Activated naive CD4-positive, alpha-beta T cell treated with Interleukin-2 at 50 U/mL for 16 hours (primary cell): ENCODE measurements around the gene PUS1.
"Not testable (repeated sequence)": the region's sequence is repeated elsewhere in the genome, so short reads cannot be mapped to it uniquely, and the experiment has no call there.

Source experiments
- DNase-seq: peaks from one replicate; pipeline ENCODE4 v3.0.0-alpha.2; 2020

The PUS1 gene

DNA sequence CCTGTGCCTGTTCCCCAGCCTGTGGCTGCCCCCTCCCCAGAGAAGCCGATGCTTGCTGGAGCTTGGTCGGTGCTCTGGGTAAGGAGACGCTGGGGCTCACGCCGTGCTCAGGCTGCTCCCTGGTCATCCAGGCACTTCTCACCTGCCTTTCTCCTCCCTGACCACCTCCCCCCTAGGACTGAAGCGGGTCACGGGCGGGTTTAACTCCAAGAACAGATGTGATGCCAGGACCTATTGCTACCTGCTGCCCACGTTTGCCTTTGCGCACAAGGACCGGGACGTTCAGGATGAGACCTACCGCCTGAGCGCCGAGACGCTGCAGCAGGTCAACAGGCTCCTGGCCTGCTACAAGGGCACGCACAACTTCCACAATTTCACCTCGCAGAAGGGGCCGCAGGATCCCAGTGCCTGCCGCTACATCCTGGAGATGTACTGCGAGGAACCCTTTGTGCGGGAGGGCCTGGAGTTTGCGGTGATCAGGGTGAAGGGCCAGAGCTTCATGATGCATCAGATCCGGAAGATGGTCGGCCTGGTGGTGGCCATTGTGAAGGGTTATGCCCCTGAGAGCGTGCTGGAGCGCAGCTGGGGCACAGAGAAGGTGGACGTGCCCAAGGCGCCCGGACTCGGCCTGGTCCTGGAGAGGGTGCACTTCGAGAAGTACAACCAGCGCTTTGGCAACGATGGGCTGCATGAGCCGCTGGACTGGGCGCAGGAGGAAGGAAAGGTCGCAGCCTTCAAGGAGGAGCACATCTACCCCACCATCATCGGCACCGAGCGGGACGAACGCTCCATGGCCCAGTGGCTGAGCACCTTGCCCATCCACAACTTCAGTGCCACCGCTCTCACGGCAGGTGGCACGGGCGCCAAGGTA lies 12.3 kb downstream of the PUS1 start:
- DNase-seq, result no peak

DNA sequence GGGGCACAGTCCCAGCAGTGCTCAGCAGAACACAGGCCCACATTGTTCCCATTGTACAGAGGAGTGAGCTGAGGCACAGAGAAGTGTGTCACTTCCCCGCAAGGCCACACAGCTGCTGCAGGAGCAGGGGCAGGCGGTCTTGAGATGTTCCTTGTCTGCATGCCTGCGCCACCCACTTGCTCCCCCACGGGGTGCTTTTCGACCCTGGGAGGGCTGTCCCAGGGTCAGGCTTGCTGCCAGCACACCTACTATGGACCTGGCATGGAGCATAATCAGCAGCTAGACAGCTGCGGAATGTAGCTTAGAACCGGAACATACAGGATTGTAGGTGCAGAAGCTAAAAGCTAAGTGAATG lies 12.9 kb downstream of the PUS1 start:
- no peak for DNase-seq

DNA sequence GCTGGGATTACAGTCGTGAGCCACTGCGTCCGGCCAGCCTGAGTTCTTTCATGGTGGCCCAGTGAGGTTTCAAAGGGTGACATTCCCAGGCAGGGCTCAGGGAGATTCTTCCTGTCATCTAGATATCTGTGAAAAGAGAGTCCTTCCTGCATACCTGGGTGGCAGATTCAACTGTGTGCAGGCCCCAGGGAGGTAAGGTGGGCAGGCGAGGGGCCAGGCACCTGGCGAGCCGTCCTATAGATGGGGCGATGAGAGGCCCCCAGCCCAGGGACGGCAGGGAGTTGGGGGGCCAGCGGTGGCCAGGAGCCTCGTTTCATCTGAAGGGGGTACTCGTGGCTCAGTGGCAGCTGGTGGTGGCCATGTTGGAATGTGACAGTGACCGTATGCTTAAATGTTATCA lies 13.6 kb downstream of the PUS1 start:
- DNase-seq, result no peak

DNA sequence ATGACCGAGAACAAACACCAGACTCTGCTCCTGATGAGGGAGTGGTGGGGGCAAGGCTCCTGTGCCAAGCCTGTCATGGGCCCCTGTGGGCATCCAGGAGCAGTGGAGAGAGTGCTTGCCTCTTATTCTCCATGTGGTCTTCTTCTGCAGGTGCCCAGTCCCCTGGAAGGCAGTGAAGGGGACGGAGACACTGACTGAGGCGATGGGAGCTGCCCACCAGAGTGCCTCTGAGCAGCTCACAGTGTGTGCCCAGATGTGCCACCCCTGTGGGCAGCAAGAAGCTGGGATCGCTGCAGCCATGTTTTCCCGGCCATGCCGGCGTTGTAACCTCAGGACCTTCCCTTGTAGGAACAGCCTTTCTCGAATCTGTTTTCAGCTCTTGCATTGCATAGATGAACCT lies 14.3 kb downstream of the PUS1 start:
- DNase-seq, result no peak

DNA sequence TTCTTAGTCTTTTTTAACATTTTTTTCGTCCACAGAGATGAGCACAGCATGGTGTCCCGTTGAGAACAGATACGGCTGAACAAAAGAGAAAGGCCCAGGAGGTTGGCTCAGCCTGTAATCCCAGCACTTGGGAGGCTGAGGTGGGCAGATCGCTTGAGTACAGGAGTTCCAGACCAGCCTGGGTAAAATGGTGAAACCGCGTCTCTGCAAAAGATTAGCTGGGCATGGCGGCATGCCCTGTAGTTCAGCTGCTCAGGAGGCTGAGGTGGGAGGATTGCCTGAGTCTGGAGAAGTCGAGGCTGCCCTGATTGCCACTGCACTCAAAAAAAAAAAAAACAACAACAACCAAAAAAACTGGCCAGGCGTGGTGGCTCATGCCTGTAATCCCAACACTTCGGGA lies 14.8 kb downstream of the PUS1 start:
- DNase-seq, result no peak

DNA sequence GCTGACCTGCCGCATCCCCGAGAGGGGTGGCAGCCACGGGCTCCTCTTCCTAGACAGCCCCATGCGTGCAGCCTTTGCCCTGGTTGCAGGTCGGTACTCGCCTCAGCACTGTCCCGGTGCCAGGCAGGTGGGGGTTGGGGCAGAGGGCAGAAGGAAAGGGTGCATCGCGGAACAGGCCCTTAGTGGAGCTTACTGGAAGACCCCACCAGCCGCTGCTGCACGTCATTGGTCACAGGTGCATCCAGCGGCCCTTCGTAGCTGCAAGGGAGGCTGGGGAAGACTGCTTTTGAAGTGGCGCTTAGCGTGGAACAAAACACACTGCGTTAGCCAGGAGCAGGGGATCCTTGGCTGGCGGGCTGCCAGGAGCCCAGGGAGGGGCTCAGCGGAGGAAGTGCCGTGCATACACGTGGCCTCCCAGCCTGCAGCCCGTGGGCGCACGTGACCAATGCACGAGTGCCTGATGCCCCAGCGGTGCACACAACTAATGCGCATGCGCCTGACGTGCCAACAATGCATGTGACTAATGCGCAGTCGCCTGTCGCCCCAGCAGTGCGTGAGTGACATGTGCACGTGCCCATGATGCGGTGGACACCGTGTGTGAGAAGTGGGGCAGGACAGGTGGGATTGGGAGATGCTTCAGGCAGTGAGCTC lies 15.7 kb downstream of the PUS1 start:
- no peak for DNase-seq

DNA sequence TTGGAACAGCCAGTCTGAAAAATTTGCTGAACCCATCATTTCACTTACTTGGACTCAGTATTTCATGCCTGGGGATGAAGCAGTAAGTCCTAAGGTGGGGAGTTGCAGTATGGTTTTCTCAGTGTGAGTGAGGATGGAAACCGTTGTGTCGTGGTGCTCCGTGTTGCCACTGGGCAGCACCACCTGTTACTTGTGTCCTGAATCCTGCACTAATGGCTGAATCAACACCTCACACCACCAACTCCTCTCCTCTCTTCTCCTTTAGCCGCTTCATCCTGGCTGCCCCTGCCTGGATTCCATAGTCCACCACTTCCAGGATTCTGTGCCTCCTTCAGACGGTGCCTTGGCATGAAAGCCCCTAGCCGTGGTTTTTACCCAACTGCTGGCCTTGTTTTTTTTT lies 17.7 kb downstream of the PUS1 start:
- DNase-seq, result no peak

DNA sequence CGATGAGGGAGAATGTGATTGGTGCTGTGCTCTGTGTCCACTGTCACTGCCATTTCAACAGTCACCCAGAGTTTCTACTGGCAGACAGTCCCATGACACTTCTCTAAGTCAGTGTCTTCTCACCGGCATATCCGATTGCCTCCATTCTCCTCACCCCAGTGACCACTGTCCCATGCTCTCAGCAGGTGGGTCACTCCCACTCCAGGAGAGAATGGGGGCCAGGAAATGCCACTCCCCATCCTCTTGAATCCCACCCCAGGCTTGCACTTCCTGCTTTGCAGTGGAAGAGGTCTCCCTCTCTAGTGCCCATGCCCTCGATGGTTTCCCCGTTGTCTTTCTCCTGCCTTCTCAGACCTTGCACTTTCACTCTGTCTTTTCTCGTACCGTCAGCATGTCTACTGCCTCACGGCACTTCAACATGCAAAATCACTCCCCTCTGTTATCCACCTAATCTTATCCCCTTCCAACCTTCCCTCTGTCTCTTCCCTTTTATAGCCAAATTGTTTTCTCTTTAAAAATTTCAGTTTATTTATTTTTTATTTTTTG lies 18.5 kb downstream of the PUS1 start:
- no peak for DNase-seq

DNA sequence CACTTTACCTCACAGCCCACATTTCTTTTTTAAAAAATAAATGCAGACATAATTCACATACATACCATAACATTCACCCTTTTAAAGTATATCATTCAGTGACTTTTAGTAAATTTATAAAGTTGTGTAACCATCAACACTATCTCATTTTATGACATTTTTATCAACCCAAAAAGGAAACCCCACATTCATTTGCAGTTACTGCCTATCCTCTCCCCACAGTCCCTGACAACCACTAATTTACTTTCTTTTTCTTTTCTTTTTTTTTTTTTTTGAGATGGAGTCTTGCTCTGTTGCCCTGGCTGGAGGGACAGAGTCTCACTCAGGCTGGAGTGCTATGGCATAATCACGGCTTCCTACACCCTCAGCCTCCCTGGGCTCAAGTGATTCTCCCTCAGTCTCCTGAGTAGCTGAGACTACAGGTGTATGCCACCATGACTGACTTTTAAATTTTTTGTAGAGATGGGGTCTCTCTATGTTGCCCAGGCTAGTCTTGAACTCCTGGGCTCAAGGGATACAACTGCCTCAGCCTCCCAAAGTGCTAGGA lies 19.2 kb downstream of the PUS1 start:
- no peak for DNase-seq

DNA sequence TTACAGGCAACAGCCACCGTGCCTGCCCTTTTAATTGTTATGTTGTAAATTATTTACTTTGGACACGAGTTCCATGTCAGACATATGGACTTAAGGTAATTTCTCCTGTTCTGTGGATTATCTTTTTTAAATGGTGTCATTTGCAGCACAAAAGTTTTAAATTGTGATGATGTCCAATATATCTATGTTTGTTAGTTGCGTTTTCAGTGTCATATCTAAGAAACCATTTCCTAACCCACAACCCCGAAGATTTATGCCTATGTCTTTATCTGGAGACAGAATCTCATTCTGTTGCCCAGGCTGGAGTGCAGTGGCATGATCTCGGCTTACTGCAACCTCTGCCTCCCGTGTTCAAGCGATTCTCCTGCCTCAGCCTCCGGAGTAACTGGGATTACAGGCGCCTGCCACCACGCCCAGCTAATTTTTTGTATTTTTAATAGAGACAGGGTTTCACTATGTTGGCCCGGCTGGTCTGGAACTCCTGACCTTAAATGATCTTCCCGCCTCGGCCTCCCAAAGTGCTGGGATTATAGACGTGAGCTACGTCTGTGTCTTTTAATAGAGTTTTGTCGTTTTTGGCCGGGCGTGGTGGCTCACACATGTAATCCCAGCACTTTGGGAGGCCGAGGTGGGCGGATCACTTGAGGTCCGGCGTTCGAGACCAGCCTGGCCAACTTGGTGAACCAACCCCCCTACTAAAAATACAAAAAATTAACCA lies 19.8 kb downstream of the PUS1 start:
- not testable (repeated sequence) for DNase-seq

DNA sequence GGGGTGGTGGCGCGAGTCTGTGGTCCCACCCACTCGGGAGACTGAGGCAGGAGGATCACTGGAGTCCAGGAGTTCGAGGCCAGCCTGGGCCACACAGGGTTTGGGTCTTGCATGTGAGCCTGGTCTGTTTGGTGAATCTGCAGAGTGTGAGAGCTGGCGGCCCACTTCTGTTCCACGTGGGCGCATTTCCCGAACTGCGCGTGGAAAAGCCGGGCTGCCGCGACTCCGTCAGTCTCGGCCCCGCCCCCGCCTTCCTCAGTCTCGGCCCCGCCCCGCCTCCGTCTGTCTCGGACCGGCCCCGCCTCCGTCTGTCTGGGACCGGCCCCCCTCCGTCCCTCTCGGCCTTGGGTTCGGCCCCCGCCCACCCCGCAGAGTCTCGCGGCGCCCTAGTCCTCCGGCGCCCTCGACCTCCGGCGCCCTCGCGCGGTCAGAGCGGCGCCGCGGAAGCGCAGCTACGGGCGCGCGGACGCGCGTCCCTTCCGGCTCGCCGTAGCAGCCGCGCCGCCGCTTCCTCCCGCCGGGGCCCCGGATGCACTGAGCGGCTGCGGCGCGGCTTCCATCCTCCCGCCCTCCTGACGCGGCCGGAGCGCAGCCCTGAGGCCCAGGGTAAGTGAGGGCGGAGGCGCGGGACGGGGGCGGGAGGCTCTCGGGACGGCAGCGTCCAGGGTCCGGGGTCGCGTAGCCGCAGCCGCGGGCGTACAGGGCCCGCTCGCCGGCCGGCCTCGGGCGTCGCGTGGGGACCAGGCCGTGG lies 20.5 kb downstream of the PUS1 start, which contains the start of gene EP400:
TSS of gene EP400 (plus strand) at position 512 of the 751 bp plus-strand sequence. CDS start 10,678 bp downstream, outside the sequence.
- DNase-seq, result peak; percentile 94

DNA sequence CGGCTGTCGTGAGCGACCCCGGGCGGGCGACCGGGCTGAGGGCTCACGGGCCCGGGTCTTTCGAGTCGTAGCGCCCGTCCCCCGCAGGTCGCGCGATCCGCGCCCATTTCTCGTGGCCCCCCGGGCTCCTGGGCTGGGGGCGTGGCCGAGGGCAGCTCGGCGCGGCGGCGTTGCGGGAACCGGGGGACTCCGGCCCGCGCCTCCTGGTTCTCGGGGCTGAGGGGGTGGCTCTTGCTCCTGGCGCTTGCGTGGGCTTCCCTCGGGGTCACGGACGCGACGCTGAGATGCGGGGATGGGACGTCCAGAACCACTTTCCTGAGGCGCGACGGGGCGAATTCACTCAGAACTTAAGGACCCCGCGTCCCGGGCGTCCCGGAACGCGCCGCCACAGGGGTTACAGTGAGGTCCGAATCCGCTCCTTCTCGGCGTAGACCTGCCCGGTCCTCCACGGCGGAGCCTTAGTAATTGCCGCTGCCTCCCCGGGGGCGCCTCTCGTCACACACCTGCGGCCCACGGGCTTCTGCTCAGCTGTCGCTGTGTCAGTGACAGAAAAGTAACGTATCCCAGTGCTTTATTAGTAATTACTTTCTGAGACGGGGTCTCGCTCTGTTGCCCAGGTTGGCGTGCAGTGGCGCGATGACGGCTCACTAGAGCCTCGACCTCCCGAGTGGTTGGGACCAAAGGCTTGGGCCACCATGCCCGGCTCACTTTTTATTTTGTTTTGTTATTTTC lies 21.3 kb downstream of the PUS1 start:
- peak; percentile 46 for DNase-seq

DNA sequence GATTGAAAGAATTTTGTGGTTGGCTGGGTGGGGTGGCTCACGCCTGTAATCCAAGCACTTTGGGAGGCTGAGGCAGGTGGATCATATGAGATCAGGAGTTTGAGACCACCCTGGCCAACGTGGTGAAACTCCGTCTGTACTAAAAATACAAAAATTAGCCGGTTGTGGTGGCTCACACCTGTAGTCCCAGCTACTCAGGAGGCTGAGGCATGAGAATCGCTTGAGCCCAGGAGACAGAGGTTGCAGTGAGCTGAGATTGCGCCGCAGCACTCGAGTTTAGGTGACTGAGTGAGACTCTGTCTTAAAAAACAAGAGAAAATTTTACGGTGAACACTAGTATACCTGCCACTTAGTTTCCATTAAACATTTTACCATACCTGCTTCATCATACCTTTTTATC lies 24.7 kb downstream of the PUS1 start:
- DNase-seq, result not testable (repeated sequence)

DNA sequence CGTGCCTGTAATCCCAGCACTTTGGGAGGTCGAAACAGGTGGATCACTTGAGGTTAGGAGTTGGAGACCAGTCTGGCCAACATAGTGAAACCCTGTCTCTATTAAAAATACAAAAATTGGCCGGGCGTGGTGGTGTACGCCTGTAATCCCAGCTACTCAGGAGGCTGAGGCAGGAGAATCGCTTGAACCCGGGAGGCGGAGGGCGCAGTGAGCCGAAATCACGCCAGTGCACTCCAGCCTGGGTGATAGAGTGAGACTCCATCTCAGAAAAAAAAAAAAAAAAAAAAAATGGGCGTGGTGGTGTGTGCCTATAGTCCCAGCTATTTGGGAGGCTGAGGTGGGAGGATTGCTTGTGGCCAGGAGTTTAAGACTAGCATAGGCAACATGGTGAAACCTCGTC lies 25.4 kb downstream of the PUS1 start:
- not testable (repeated sequence) for DNase-seq

DNA sequence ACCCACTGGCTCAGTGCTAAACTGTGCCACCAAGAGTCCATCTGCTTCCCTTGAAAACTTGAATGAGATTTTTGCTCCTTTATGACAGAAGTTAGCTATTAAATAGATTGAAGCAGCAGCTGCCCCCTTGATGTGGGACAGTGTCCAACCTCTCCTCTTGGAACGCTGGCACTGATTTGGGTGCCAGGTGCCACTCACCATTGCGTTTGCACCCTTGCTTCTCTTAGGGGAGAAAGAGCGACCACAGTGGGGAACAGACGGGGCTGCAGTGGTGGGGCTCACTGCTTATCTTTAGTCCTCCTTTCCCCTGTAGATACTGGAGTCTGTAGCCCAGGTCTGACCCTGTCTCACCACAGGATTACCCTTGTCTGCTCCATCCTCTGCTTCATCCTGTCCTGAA lies 30.0 kb downstream of the PUS1 start:
- no peak for DNase-seq

DNA sequence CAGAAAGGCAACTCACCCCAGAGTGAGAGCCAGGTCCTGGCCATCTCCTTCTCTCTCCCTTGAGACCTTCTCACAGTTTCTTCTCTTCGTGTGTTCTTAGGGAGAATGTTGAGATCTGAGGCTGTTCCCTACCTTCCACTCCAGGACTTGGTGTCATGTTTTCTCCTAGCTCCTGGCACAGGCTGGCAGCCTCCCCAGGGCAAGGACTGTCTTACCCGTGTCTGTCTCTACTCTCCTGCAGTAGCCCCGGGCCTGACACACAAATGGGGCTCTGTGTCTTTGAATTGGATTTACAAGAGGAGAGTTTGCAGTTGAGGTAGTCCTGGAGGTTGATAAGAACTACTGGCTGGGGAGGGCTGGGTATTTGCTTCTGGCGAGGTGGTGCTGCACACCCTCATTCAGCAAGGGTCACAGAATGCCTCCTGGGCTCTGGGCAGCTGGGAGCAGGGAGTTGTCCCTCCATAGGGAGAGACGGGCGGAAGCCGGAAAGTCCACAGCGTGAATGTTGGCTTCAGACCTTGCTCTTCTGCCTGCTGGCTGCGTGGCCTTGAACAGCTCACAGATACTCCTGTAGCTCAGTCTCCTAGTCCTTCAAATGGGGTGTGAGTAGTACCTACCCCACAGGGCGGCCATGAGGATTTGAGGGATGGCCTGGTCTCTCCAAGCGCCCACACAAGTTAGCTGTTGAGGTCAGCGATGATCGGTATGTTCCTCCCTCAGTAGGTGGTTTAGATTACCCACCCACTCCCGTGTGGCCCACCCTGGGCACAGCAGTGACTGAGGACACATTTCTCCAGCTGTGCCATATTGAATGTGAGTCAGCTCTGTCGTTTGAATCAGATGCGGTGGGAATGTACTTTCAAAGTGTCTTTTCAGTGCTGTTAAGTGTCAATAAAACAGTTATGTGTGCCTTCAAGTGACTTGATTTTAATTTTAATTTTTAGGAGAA lies 30.8 kb downstream of the PUS1 start:
- DNase-seq, result no peak

DNA sequence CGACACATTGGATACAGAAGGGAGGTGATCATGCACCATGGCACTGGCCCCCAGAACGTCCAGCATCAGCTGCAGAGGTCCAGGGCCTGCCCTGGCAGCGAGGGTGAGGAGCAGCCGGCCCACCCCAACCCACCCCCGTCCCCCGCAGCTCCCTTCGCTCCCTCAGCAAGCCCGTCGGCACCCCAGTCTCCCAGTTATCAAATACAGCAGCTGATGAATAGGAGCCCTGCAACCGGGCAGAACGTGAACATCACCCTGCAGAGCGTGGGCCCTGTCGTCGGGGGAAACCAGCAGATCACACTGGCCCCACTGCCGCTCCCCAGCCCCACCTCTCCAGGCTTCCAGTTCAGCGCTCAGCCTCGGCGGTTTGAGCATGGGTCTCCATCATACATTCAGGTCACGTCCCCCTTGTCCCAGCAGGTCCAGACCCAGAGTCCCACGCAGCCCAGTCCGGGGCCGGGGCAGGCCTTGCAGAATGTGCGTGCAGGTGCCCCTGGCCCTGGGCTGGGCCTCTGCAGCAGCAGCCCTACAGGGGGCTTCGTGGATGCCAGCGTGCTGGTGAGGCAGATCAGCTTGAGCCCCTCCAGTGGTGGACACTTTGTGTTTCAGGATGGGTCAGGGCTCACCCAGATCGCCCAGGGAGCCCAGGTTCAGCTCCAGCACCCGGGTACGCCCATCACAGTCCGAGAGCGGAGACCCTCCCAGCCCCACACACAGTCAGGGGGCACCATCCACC lies 31.7 kb downstream of the PUS1 start:
- not testable (repeated sequence) for DNase-seq

DNA sequence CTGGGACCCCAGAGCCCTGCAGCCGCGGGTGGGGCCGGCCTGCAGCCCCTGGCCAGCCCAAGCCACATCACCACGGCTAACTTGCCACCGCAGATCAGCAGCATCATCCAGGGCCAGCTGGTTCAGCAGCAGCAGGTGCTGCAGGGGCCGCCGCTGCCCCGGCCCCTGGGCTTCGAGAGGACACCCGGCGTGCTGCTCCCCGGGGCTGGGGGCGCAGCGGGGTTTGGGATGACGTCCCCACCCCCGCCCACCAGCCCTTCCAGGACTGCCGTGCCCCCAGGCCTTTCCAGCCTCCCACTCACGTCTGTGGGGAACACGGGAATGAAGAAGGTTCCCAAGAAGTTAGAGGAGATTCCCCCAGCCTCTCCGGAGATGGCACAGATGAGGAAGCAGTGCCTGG lies 32.3 kb downstream of the PUS1 start:
- not testable (repeated sequence) for DNase-seq

DNA sequence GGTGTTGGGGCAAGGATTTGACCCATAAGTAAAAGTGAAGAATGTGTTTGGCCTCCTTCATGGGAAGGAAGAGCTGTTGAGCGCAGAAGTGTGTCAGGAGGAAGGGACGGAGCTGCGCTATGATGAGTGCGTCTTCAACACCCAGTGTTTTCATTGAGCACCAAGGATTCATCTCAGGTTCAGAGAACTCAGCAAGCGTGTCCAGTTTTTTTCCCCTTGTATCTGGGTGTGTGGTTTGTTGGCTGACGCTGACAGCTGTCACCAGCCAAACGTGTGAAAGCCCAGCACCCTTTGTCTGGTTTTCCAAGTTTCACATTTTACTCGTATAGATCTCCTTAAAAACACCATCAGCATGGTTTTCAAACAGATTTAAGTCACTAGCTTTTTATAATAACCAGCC lies 33.0 kb downstream of the PUS1 start:
- DNase-seq, result no peak

DNA sequence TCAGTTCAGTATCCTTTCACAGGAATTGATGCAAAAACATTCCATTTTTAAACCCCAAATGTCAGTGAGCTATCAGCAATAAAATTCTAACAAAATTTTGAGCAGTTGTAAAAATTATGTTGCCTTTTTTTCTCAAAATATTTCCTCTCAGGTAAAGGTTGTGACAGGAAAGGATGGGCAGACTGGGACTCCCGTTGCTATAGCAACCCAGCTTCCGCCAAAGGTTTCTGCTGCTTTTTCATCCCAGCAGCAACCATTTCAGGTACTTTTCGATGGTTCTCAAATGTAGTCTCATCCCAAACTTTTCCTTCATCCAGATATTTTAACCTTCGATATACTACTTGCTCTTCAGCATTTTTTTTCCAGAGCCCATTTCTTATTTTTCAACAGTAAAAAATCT lies 34.3 kb downstream of the PUS1 start:
- no peak for DNase-seq
